C4-2B (cell line): ENCODE data around the gene PAK1.

Experiments used
- H3K27ac ChIP-seq: fragments of 450-650 bp; 2 replicates; pipeline ENCODE4 v1.5.1; 2017
- ZFX ChIP-seq: fragments of 450-650 bp; IDR thresholded peaks from 2 replicates; pipeline ENCODE4 v1.6.1; 2017
- TF ChIP-seq, protein P1 (sequence below): fragments of 450-650 bp; conservative IDR thresholded peaks from 2 replicates; pipeline ENCODE4 v1.5.1; 2017; ENCODE audit warnings: mild to moderate bottlenecking

PAK1 gene

DNA sequence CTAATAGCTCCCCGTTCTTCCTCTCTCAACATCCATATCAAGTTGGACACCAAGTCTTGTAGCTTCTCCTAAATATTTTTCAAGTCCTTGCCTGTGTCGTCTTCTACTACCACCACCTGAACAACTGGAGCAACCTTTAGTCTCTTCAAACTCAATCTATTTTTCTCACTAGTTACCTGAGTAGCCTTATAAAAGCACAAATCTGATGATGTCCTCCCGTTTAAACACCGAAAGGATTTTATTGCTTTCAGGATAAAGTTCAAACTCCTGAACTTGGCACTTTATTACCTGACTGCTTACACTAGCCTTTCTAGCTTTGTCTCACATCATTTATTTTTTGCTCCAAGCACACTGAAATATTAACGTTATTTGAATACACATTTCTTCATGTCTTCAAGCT, 1.3 kb upstream of the PAK1 start:
- no peak overlapping the region for H3K27ac ChIP-seq
- no peak for TF ChIP-seq ZFX
- TF ChIP-seq, protein P1, sequence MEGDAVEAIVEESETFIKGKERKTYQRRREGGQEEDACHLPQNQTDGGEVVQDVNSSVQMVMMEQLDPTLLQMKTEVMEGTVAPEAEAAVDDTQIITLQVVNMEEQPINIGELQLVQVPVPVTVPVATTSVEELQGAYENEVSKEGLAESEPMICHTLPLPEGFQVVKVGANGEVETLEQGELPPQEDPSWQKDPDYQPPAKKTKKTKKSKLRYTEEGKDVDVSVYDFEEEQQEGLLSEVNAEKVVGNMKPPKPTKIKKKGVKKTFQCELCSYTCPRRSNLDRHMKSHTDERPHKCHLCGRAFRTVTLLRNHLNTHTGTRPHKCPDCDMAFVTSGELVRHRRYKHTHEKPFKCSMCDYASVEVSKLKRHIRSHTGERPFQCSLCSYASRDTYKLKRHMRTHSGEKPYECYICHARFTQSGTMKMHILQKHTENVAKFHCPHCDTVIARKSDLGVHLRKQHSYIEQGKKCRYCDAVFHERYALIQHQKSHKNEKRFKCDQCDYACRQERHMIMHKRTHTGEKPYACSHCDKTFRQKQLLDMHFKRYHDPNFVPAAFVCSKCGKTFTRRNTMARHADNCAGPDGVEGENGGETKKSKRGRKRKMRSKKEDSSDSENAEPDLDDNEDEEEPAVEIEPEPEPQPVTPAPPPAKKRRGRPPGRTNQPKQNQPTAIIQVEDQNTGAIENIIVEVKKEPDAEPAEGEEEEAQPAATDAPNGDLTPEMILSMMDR = no peak

DNA sequence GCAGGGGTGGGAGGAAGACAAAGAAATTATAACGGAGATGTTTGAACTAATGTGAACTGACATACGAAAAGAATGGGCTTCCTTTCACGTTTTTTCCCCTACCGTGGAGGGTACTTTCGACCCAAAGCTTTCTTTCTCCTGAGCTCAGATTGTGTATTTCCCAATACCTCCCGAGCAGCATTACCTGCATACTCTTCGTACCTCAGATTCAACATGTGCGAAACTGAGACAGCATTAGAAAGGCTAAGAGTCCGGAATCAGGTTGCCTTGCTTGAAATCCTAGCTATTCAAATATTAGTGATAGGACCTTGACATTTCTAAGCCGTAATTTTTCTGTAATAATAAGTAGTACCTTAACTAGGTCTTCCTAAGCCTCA, 778 bp upstream of the PAK1 start:
- no peak overlapping the region for H3K27ac ChIP-seq
- TF ChIP-seq, protein P1 = no peak
- TF ChIP-seq ZFX = no peak

DNA sequence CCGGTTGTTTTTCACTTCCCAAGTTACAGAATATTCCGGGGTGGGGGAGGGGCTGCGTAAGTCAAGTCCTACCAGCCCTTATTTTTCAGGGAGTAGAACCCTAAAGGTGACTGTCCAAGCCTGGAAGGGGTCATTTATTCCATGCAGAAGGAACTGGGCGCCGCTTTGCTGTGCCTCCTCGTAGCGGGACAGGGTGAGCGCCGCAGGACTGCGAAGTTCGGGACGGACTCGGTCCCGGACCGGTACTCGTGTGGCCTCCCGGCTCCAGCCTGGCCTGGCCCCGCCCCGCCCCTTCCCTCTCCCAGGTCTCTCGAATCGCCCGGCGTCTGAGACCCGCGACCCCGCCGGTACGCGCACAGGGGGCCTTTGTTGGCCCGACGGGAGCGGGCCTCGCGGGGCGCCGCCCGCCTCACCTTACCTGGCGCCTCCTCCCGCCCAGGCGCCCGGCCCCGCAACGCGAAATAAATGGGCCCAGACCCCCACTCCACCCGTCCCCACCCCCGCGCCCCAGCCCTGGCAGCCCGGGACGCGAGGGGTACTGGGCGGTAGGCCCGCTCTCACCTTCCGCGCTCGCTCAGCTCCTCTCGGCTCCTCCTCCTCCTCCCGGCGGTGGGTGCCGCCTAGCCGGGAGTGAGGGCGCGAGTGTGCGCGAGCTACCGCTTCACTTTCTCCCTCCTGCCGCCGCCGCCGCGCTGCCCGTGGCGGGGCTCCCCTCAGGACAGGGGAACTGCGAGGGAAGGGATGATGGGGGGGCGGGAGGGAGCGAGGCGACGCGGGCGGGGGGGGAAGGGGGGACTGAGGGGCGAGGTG, 698 bp downstream of the PAK1 start:
- 0 out of 2 replicates have a peak overlapping the region, but pooled peaks have one; percentile 0 for H3K27ac ChIP-seq
- TF ChIP-seq ZFX = no peak
- TF ChIP-seq, protein P1 = no peak

DNA sequence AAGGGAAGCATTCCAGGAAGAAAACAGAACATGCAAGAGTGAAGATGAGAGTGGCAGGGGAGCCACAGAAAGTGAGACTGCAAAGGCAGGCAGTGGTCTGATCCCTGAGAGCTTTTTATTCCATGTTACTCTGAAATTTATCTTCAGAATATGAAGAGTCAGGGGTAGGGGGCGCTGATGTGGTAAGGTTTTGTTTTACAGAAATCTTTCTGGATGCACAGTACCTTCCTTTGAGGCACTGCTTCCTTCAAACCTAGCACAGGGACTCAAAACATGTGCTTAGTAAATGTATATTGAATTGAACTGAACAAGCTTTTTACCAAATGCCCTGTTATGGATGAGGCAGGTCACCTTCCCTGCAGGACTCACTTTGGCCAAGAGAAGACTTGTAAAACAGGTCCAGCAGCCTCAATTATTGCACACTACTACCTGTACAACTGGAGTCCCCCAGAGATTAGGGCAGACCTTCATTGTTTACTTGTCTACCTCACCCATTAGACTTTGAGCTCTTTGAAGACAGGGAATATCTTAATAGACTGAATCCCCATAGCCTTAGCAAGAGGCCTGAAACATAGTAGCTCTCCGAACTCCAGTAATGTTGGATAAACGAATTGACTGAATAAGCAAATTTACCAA, 2.2 kb downstream of the PAK1 start:
- no peak for TF ChIP-seq ZFX
- TF ChIP-seq, protein P1 = peak; percentile 64
- H3K27ac ChIP-seq = no peak overlapping the region

DNA sequence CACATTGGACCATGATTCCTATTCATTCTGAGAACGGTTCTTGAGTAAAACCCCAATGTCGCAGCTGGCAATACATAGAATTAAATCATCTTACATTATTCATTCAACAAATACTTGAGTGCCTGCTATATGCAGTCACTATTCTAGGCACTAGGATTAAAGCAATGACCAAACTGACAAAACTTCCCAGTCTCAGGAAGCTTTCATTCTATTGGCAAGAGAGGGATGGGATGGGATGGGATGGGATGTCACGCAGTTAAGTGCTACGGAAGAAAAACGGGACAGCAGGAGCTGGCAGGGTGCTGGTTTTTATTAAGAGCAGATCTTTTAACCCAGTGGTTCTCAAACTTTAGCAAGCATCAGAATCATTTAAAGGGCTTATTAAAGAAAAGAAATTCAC, 2.9 kb downstream of the PAK1 start:
- TF ChIP-seq, protein P1 = no peak
- TF ChIP-seq ZFX = no peak
- H3K27ac ChIP-seq = no peak overlapping the region

DNA sequence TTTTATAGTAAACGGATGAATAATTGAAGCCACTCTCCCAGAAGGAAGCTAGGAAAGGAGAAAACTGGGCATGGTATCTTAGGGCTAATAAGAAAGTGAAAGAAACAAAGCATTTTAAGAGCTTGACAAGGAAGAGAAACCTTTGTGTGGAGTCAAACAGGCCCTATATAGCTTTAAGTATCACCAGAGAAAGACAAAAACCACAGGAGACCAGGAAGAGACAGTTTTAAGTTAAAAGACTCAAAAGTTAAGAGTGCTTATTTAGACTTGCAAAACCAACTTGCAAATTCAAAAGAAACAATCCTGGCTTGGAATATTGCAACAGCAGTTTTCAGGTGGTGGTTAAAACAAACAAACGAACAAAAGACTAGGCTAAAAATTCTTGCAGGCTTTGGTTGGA, 3.4 kb downstream of the PAK1 start:
- no peak overlapping the region for H3K27ac ChIP-seq
- TF ChIP-seq ZFX = no peak
- TF ChIP-seq, protein P1 = no peak

DNA sequence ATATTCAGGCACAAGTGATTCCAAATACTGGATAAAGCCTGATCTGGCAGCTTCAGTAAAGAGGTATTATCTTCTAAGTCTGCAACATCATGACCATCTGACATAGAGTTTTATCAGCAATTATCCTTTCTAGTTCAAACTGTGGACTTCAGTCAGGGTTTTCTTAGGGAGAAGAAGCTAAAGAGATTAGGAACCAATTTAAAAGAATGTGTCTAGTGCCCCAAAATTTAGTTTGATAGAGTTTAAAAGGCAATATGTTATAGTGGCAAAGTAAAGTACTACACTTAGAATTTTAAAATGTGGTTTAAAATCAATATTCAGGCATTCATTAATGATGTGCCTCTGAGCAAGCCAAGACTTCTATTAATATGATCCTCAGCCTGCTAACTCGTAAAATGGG, 5.4 kb downstream of the PAK1 start:
- TF ChIP-seq ZFX = no peak
- TF ChIP-seq, protein P1 = no peak

More for the DNA sequence above, 5.4 kb downstream of the PAK1 start:
- H3K27ac ChIP-seq = no peak overlapping the region
